Sigmoid colon (tissue), 4 donors: Measurements from ENCODE around the gene CRTC1.

Experiments
- CTCF ChIP-seq, 4 experiments: fragments of 450-650 bp in 3 of 4; fragments of 200-600 bp in 1 of 4; IDR thresholded peaks; one replicate each; pipeline ENCODE4 v1.5.1; 2016 to 2019; ENCODE audit warnings: antibody characterized with exemption in 4 of 4, mild to moderate bottlenecking in 3 of 4, moderate library complexity in 2 of 4
- POLR2A ChIP-seq, 2 donors: fragments of 450-650 bp; IDR thresholded peaks; one replicate each; pipeline ENCODE4 v1.6.1; 2016; ENCODE audit warnings: antibody characterized with exemption in 2 of 2, mild to moderate bottlenecking in 2 of 2, moderate library complexity in 2 of 2
- POLR2AphosphoS5 ChIP-seq, 4 donors: sonication (generic); formaldehyde crosslinking; IDR thresholded peaks; one replicate each; pipeline ENCODE4 v1.6.1; 2017; ENCODE audit warnings: antibody characterized with exemption in 4 of 4

- TF ChIP-seq CTCF (IDR thresholded peaks at IDR 0.05), result no peak
- TF ChIP-seq POLR2AphosphoS5 (IDR thresholded peaks at IDR 0.05), result no peak
- TF ChIP-seq POLR2A (IDR thresholded peaks at IDR 0.05), result no peak
These were observed 60.4 kb downstream of the CRTC1 start for GRCh38 chr19:18743784-18744418.
